Lower leg skin (tissue), 4 donors: Measurements from ENCODE around the gene P2RY8. TPM values are rescaled to one million over a fixed set of nuclear protein-coding genes. Genes with fewer than 3 reads are reported as not detected.
A peak's percentile ranks its signal among the peaks of the same experiment; 100 is the strongest.
"Not testable (repeated sequence)": the region's sequence is repeated elsewhere in the genome, so short reads cannot be mapped to it uniquely, and the experiment has no call there.

Source experiments
- DNase-seq, 2 donors: peaks; one replicate each; pipeline ENCODE4 v3.0.0-alpha.2; 2019; ENCODE audit warnings: low spot score in 2 of 2
- H3K4me3 ChIP-seq: fragments of 200-600 bp; sonication (generic); 2 replicates; pipeline ENCODE4 v1.5.1; 2017; ENCODE audit warnings: mild to moderate bottlenecking, low read depth; ENCODE audit not compliant: poor library complexity, severe bottlenecking
- POLR2A ChIP-seq, 2 donors: fragments of 450-650 bp; IDR thresholded peaks; one replicate each; pipeline ENCODE4 v1.6.1; 2016 to 2017; ENCODE audit warnings: antibody characterized with exemption in 2 of 2, mild to moderate bottlenecking in 1 of 2, moderate library complexity in 1 of 2
- WGBS, 2 donors: methylation state at CpG; one replicate each; pipeline ENCODE4 v1.1.5; 2018; 5-methylcytosine and 5-hydroxymethylcytosine counted together
- intact Hi-C: fragments of 100-400 bp; cut with DNase I; formaldehyde crosslinking; loops from one replicate; pipeline ENCODE4 v1.15.0; 2023; ENCODE audit warnings: low total_unique reads
- total RNA-seq, 4 donors: library from RNA; depleted of rRNA; stranded (reverse); fragments of >200 nt; gene quantifications; one replicate each; pipeline ENCODE4 v1.1.0, GENCODE V29; 2016
- TF ChIP-seq, protein P1 (sequence below), 3 donors: fragments of 450-650 bp; IDR thresholded peaks; one replicate each; pipeline ENCODE4 v1.5.1; 2016; ENCODE audit warnings: antibody characterized with exemption in 3 of 3, mild to moderate bottlenecking in 3 of 3, moderate library complexity in 2 of 3

Gene P2RY8
- total RNA-seq, 4 donors from 2014 or later = 0.08 to 0.81 (median 0.48) TPM

DNA sequence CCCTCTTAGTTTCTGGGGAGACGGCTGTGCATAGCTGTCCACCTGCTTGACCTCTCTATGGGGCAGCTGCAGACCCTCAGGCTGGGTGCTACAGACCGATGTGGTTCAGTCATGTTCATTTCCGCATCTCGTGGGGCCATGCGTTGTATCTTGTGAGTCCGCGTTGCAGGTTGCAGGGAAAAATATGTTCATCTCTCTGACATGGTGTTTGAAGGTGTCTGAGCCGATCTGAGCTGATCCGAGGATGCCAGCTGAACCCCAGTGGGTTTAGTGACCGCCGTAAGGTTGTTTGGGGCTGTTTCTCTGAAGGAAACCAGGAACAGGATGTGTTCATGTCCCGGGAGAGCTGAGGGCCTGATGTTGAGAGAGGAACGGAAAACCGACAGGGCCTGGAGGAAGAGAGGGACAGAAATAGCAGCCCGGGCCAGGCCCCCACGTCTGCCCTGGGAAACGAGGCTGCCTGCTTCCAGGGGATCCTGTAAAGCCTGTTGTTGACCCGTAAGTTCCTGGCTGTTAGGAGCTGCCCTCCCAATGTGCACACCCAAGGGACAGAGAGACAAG, 9.8 kb upstream of the P2RY8 start:
- DNase-seq = peak in 1 of 2 donors; percentile 72
- no peak overlapping the region for H3K4me3 ChIP-seq
- TF ChIP-seq, protein P1, sequence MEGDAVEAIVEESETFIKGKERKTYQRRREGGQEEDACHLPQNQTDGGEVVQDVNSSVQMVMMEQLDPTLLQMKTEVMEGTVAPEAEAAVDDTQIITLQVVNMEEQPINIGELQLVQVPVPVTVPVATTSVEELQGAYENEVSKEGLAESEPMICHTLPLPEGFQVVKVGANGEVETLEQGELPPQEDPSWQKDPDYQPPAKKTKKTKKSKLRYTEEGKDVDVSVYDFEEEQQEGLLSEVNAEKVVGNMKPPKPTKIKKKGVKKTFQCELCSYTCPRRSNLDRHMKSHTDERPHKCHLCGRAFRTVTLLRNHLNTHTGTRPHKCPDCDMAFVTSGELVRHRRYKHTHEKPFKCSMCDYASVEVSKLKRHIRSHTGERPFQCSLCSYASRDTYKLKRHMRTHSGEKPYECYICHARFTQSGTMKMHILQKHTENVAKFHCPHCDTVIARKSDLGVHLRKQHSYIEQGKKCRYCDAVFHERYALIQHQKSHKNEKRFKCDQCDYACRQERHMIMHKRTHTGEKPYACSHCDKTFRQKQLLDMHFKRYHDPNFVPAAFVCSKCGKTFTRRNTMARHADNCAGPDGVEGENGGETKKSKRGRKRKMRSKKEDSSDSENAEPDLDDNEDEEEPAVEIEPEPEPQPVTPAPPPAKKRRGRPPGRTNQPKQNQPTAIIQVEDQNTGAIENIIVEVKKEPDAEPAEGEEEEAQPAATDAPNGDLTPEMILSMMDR (IDR thresholded peaks at IDR 0.05) = no peak
- no peak for TF ChIP-seq POLR2A (IDR thresholded peaks at IDR 0.05)
- intact Hi-C loops = no loop called here
- 64 to 77% methylated on average over 18 of the region's 18 CpGs for WGBS, 2 donors

DNA sequence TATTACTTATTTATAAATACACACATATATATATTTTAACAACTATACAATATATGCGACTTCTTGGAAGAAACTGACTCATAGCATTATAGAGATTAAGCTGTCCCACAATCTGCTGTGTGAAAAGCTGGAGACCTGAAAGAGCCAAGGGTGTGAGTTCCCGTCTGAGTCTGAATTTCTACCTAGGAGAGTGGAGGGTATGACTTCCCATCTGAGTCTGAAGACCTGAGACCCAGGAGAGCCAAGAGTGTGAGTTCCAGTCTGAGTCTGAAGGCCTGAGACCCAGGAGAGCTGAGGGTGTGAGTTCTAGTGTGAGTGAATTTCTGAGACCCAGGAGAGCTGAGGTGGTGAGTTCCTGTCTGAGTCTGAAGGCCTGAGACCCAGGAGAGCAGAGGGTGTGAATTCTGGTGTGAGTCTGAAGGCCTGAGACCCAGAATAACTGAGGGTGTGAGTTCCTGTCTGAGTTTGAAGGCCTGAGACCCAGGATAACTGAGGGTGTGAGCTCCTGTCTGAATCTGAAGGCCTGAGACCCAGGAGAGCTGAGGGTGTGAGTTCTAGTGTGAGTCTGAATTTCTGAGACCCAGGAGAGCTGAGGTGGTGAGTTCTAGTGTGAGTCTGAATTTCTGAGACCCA, 8.9 kb upstream of the P2RY8 start:
- no peak for TF ChIP-seq POLR2A (IDR thresholded peaks at IDR 0.05)
- TF ChIP-seq, protein P1 (IDR thresholded peaks at IDR 0.05) = no peak
- intact Hi-C loops = no loop called here
- peak in 1 of 2 donors; percentile 45 for DNase-seq
- H3K4me3 ChIP-seq = no peak overlapping the region
- WGBS, 2 donors = 88 to 91% methylated on average over 2 of the region's 2 CpGs

DNA sequence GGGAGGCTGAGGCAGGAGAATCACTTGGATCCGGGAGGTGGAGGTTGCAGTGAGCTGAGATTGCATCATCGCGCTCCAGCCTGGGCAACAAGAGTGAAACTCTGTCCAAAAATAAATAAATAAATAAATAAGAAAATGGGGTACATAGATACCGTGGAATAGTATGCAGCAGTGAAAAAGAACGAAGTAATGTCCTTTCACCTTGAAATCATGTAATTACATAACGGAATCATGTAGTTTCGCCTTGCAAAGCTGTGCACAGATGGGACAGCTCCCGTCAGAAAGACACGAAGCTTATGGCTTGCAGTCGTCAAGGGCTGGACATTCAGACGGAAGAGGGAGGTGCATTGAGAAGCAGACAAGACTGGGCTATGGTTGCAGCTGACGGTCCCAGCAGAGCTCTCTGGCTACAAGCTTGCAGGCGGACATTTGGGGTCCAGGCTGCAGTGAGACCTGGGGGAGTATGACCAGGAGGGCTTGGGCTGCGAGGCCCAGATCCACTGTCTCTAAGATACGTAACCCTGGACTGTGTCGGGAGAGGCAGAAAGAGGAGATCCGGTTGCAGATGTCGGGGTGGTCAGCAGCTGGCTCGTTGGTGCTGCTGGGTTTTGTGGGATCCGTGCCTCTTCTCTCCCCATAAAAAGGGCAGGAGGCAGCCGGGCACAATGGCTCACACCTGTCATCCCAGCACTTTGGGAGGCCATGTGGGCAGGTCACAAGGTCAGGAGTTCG, 6.2 kb upstream of the P2RY8 start:
- DNase-seq = peak; percentile 4 to 75
- intact Hi-C loops = no loop called here
- TF ChIP-seq, protein P1 (IDR thresholded peaks at IDR 0.05) = no peak
- no peak for TF ChIP-seq POLR2A (IDR thresholded peaks at IDR 0.05)
- H3K4me3 ChIP-seq = no peak overlapping the region
- WGBS, 2 donors = 92 to 96% methylated on average over 22 of the region's 22 CpGs

DNA sequence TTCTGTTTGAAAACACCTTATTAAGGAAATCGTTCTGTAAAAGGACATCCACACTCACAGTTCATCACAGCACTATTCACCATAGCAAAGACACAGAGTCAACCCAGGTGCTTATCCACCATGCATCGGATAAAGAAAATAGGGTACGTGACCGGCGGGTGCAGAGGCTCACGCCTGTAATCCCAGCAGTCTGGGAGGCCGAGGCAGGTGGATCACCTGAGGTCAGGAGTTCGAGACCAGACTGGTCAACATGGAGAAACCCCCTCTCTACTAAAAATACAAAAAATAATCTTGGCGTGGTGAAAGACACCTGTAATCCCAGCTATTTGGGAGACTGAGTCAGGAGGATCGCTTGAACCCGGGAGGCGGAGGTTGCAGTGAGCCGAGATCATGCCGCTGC, 2.2 kb upstream of the P2RY8 start:
- H3K4me3 ChIP-seq, intact Hi-C loops: not testable (repeated sequence)
- DNase-seq = peak in 1 of 2 donors; percentile 54
- WGBS, 2 donors = 95 to 96% methylated on average over 14 of the region's 14 CpGs

DNA sequence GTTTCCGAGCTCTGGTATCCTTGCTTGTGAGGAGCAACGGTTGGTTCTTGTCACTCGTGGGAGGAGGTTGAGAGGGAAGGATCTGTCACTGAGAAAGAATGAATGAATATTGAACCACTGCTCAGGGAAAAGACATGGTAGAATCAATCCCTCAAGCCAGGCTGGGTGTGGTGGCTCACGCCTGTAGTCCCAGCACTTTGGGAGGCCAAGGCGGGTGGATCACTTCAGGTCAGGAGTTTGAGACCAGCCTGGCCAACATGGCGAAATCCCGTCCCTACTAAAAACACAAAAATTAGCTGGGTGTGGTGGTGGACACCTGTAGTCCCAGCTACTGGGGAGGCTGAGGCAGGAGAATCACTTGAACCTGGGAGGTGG, 718 bp upstream of the P2RY8 start:
- 75 to 84% methylated on average over 7 of the region's 7 CpGs for WGBS, 2 donors
- H3K4me3 ChIP-seq, intact Hi-C loops, DNase-seq: not testable (repeated sequence)

DNA sequence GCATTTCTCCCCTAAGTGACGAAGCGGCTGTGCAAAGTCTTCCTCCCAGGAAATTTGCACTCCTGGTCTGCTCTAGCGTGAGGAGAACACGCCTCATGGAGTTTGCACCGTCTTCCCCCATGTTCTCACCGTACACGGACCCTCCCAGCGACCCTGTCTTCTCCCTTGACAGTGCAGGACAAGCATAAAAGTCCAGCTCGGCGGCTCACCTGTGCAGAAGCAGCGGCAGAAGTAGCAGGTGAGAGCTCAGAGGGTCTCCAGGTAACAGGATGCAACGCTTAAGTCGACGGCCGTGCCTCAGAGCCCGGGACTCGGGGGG, 314 bp downstream of the P2RY8 start:
- 77 to 81% methylated on average over 17 of the region's 17 CpGs for WGBS, 2 donors
- no peak for DNase-seq
- no peak overlapping the region for H3K4me3 ChIP-seq
- intact Hi-C loops = no loop called here
- TF ChIP-seq, protein P1 (IDR thresholded peaks at IDR 0.05) = no peak
- TF ChIP-seq POLR2A (IDR thresholded peaks at IDR 0.05) = no peak
